Upper lobe of left lung (tissue), 4 donors: ENCODE results near the gene LRP5.

Experiments
- POLR2A ChIP-seq, 4 donors: fragments of 450-650 bp; IDR thresholded peaks; one replicate each; pipeline ENCODE4 v1.5.1; 2016 to 2017; ENCODE audit warnings: antibody characterized with exemption in 4 of 4, mild to moderate bottlenecking in 2 of 4
- TF ChIP-seq, protein P1 (sequence below), 6 experiments: fragments of 450-650 bp in 4 of 6; fragments of 200-600 bp in 2 of 6; sonication (generic) in 2 of 6; IDR thresholded peaks; one replicate each; pipeline ENCODE4 v1.5.1; 2016 to 2019; ENCODE audit warnings: antibody characterized with exemption in 6 of 6

DNA sequence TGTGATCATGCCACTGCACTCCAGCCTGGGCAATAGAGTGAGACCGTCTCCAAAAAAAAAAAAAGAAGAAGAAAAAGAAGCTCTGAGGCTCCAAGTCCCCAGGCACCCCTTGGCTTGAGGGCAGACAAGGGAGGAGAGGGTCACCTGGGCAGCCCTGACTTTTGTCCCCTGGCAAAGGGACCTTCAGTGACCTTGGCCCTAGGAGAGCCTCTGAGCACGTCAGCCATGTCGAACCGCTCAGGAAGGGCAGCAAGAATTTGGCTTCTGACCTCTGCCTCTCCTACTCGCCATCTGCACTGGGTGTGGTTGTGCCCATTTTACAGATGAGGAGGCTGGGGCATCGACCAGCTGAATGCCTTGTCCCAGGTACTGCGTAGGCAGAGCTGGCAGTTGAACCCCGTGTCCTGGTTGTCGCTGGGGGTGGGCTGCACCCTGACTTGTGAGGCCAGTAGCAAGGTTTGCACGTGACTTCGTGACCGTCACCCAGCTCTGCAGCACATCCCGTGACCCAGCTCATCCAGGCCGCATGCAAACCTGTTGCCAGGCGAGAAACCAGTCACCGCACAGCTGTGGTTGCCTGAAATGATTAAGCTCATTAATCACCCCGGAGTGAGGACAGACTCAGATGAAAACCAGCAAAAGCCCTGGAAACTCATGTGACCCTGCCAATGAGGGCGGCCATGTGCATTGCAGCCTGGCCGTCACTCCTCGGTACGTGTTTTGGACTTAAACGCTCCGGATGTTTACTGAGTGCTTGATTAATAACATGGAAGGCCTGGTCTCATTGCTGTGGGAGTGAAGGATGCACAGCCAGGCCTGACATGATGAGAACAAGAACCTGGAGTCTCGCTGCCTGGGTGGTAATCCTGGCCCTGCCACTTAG is 100.4 kb downstream of the LRP5 start:
- TF ChIP-seq, protein P1, sequence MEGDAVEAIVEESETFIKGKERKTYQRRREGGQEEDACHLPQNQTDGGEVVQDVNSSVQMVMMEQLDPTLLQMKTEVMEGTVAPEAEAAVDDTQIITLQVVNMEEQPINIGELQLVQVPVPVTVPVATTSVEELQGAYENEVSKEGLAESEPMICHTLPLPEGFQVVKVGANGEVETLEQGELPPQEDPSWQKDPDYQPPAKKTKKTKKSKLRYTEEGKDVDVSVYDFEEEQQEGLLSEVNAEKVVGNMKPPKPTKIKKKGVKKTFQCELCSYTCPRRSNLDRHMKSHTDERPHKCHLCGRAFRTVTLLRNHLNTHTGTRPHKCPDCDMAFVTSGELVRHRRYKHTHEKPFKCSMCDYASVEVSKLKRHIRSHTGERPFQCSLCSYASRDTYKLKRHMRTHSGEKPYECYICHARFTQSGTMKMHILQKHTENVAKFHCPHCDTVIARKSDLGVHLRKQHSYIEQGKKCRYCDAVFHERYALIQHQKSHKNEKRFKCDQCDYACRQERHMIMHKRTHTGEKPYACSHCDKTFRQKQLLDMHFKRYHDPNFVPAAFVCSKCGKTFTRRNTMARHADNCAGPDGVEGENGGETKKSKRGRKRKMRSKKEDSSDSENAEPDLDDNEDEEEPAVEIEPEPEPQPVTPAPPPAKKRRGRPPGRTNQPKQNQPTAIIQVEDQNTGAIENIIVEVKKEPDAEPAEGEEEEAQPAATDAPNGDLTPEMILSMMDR (IDR thresholded peaks at IDR 0.05) = no peak
- no peak for TF ChIP-seq POLR2A (IDR thresholded peaks at IDR 0.05)
